HCEC 1CT (cell line): ENCODE measurements around the gene MACC1.
"Not testable (repeated sequence)": the region's sequence is repeated elsewhere in the genome, so short reads cannot be mapped to it uniquely, and the experiment has no call there.

ENCODE experiments used
- DNase-seq: peaks from one replicate; pipeline ENCODE4 v3.0.0-alpha.2; 2017

The MACC1 gene

GRCh38 chr7:20203316-20203715 is 13.9 kb downstream of the MACC1 start:
- no peak for DNase-seq

- no peak for DNase-seq
Measured at GRCh38 chr7:20201380-20201779, 15.8 kb downstream of the MACC1 start.

GRCh38 chr7:20200971-20201370 is 16.2 kb downstream of the MACC1 start:
- DNase-seq = no peak

- DNase-seq = no peak
Measured at GRCh38 chr7:20200361-20200760, 16.8 kb downstream of the MACC1 start.

GRCh38 chr7:20199015-20199737 is 18.0 kb downstream of the MACC1 start:
- peak; percentile 78 for DNase-seq

GRCh38 chr7:20198260-20198659 is 18.9 kb downstream of the MACC1 start:
- no peak for DNase-seq

- DNase-seq = no peak
Measured at GRCh38 chr7:20197837-20198236, 19.3 kb downstream of the MACC1 start.

GRCh38 chr7:20197125-20197748 is 19.9 kb downstream of the MACC1 start:
- no peak for DNase-seq

GRCh38 chr7:20194343-20194995 is 22.7 kb downstream of the MACC1 start:
- no peak for DNase-seq

- DNase-seq = no peak
Measured at GRCh38 chr7:20193873-20194272, 23.3 kb downstream of the MACC1 start.

- peak; percentile 22 for DNase-seq
Measured at GRCh38 chr7:20193242-20193777, 23.9 kb downstream of the MACC1 start.

GRCh38 chr7:20191391-20191869 is 25.8 kb downstream of the MACC1 start:
- no peak for DNase-seq

GRCh38 chr7:20190560-20191390 is 26.4 kb downstream of the MACC1 start:
- DNase-seq = no peak

- DNase-seq = no peak
Measured at GRCh38 chr7:20189852-20190251, 27.3 kb downstream of the MACC1 start.

GRCh38 chr7:20188567-20188966 is 28.6 kb downstream of the MACC1 start:
- no peak for DNase-seq

GRCh38 chr7:20187850-20188249 is 29.3 kb downstream of the MACC1 start:
- DNase-seq = not testable (repeated sequence)

GRCh38 chr7:20185988-20186387 is 31.2 kb downstream of the MACC1 start:
- DNase-seq = no peak

GRCh38 chr7:20183086-20183485 is 34.1 kb downstream of the MACC1 start:
- no peak for DNase-seq

- no peak for DNase-seq
Measured at GRCh38 chr7:20176578-20177242, 40.5 kb downstream of the MACC1 start.

GRCh38 chr7:20173828-20174227 is 43.4 kb downstream of the MACC1 start:
- no peak for DNase-seq

GRCh38 chr7:20172736-20173334 is 44.3 kb downstream of the MACC1 start:
- DNase-seq = peak; percentile 74

- peak; percentile 16 for DNase-seq
Measured at GRCh38 chr7:20170633-20171032, 46.6 kb downstream of the MACC1 start.
